Neuronal stem cell (in vitro differentiated cells): ENCODE results near the gene PLXNB1.
A peak's percentile ranks its signal among the peaks of the same experiment; 100 is the strongest.

Experiments
- DNase-seq: peaks from one replicate; pipeline ENCODE4 v3.0.0-alpha.2; 2013; ENCODE audit warnings: low spot score
- H2AFZ ChIP-seq: one replicate; pipeline ENCODE4 v1.6.1; 2013; ENCODE audit warnings: mild to moderate bottlenecking, low read length, inconsistent platforms
- H2AK5ac ChIP-seq: 2 replicates; pipeline ENCODE4 v1.6.1; 2013; ENCODE audit warnings: low read depth, mild to moderate bottlenecking, inconsistent platforms, low read length, moderate library complexity, mixed read lengths
- H2BK120ac ChIP-seq: 2 replicates; pipeline ENCODE4 v1.6.1; 2013; ENCODE audit warnings: low read depth, mild to moderate bottlenecking, inconsistent platforms, low read length, moderate library complexity, mixed read lengths
- H2BK12ac ChIP-seq: one replicate; pipeline ENCODE4 v1.6.1; 2013; ENCODE audit warnings: low read length, inconsistent platforms
- H2BK15ac ChIP-seq: 2 replicates; pipeline ENCODE4 v1.6.1; 2013; ENCODE audit warnings: mild to moderate bottlenecking, low read length, inconsistent platforms, mixed read lengths
- H2BK5ac ChIP-seq: one replicate; pipeline ENCODE4 v1.6.1; 2013; ENCODE audit warnings: inconsistent platforms, mild to moderate bottlenecking, low read length, moderate library complexity
- H3K14ac ChIP-seq: one replicate; pipeline ENCODE4 v1.6.1; 2013; ENCODE audit warnings: low read length, inconsistent platforms
- H3K18ac ChIP-seq: 2 replicates; pipeline ENCODE4 v1.6.1; 2013; ENCODE audit warnings: low read length, inconsistent platforms
- H3K23ac ChIP-seq: 2 replicates; pipeline ENCODE4 v1.6.1; 2013; ENCODE audit warnings: low read depth, mild to moderate bottlenecking, mixed read lengths, low read length, inconsistent platforms; ENCODE audit not compliant: poor library complexity
- H3K27ac ChIP-seq: replicated peaks from 3 replicates; pipeline ENCODE4 v1.5.1; 2013; ENCODE audit warnings: low read length, inconsistent platforms
- H3K27me3 ChIP-seq, 3 experiments: 2 replicates each; pipeline ENCODE4 v1.6.1; 2013; ENCODE audit warnings: low read length in 3 of 3, mild to moderate bottlenecking in 2 of 3, inconsistent platforms in 1 of 3, low read depth in 1 of 3, mixed read lengths in 1 of 3, moderate library complexity in 1 of 3; ENCODE audit not compliant: control insufficient read depth in 3 of 3, insufficient read depth in 3 of 3
- H3K36me3 ChIP-seq, 2 donors: replicated peaks in 1 of 2; 2 replicates each; pipeline ENCODE4 v1.6.1; 2013; ENCODE audit warnings: low read length in 2 of 2; ENCODE audit not compliant: control insufficient read depth in 2 of 2, insufficient read depth in 2 of 2
- H3K4ac ChIP-seq: 2 replicates; pipeline ENCODE4 v1.6.1; 2013; ENCODE audit warnings: inconsistent platforms, mild to moderate bottlenecking, low read length, moderate library complexity
- H3K4me1 ChIP-seq, 2 donors: 1 replicate in 1 of 2; 2 replicates in 1 of 2; pipeline ENCODE4 v1.6.1; 2013; ENCODE audit warnings: low read length in 2 of 2, low read depth in 1 of 2; ENCODE audit not compliant: control insufficient read depth in 2 of 2, insufficient read depth in 1 of 2
- H3K4me2 ChIP-seq: one replicate; pipeline ENCODE4 v1.6.1; 2013; ENCODE audit warnings: mild to moderate bottlenecking, low read length, inconsistent platforms; ENCODE audit not compliant: insufficient read depth, poor library complexity, severe bottlenecking
- H3K4me3 ChIP-seq, 2 donors: 2 replicates each; pipeline ENCODE4 v1.5.1; 2013; ENCODE audit warnings: low read length in 2 of 2, mild to moderate bottlenecking in 2 of 2, inconsistent platforms in 1 of 2, moderate library complexity in 1 of 2
- H3K79me1 ChIP-seq: one replicate; pipeline ENCODE4 v1.6.1; 2013; ENCODE audit warnings: low read depth, mild to moderate bottlenecking, inconsistent platforms, low read length, moderate library complexity
- H3K9ac ChIP-seq: one replicate; pipeline ENCODE4 v1.6.1; 2013; ENCODE audit warnings: mild to moderate bottlenecking, low read depth, low read length, inconsistent platforms; ENCODE audit not compliant: poor library complexity
- H3K9me3 ChIP-seq, 2 donors: replicated peaks in 1 of 2; 2 replicates each; pipeline versions ENCODE3 to v1.6.1; 2013; ENCODE audit warnings: low read length in 2 of 2, mild to moderate bottlenecking in 2 of 2, inconsistent platforms in 1 of 2, low read depth in 1 of 2, mixed read lengths in 1 of 2, moderate library complexity in 1 of 2; ENCODE audit not compliant: control insufficient read depth in 2 of 2, insufficient read depth in 1 of 2
- H4K8ac ChIP-seq: one replicate; pipeline ENCODE4 v1.6.1; 2013; ENCODE audit warnings: low read depth, mild to moderate bottlenecking, inconsistent platforms, low read length, moderate library complexity
- H4K91ac ChIP-seq: one replicate; pipeline ENCODE4 v1.6.1; 2013; ENCODE audit warnings: low read length, low read depth, mild to moderate bottlenecking, inconsistent platforms; ENCODE audit not compliant: poor library complexity
- WGBS, 2 donors: extraction: QIAGEN DNeasy Blood & Tissue Kit; methylation state at CpG; one replicate each; pipeline ENCODE4 v1.1.7; 2013; ENCODE audit warnings: missing lambda C conversion rate in 2 of 2, mixed read lengths in 1 of 2; ENCODE audit not compliant: insufficient read length in 2 of 2, insufficient replicate concordance in 1 of 2; ENCODE audit errors: extremely low coverage in 2 of 2; 5-methylcytosine and 5-hydroxymethylcytosine counted together

The PLXNB1 gene

DNA sequence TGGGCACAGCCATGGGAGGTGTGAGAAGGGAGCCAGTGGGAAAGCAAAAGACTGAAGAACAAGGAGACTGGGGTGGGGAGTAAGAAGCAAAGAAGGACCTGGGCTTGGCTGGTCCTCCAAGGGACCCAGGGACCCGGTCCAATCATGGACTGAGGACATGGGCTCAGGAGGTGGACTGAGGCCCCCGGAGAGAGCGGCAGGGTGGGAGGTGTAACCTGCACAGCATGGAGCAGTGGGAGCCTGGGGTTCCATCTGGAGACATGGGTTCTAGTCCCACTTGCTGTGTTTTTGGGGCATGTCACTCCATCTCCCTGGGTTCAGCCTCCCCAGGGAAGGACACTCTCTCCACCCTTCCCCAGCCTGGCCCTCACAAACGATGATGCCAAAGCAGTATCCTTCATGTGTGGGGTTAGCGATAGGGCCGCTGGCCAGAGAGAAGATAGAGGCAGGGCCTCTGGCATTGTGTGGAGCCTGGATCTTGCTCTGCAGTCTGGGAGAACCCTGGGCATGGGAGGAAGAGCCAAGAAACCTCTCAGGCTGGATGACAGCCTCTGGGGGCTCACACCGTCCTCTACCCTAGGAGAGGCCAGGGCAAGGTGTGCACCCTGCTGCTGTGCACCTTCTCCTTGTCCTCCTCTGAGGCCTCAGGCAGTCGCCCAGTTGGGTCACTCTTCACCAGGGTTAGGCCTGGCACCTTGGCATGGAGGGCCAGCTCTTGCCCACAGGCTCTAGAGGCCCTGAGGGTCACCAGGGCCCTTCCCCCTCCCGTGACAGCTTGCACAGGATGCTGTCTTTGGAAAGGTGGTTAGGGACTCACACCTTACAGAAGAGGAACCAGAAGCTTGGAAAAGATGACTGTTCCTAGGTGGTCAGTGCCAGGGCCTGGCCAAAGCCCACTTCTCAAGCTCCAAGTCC, 31.9 kb downstream of the PLXNB1 start:
- Histone ChIP-seq H3K4me3 (no peak overlapping the region), H2AK5ac (peak overlapping the region; percentile 32), H2BK5ac (no peak overlapping the region), H3K4me2 (no peak overlapping the region), H3K27ac (no peak overlapping the region), H4K8ac (no peak overlapping the region), H3K23ac (no peak overlapping the region), H3K4ac (no peak overlapping the region), H3K4me1 (no peaks in the 10 kb centered on the region), H2AFZ (no peak overlapping the region), H3K79me1 (peaks cover 2% of the 10 kb centered on the region), H3K14ac (peak overlapping the region; percentile 1), H3K9ac (no peak overlapping the region), H3K27me3 (no peaks in the 10 kb centered on the region), H2BK15ac (peak overlapping the region; percentile 14), H4K91ac (no peak overlapping the region), H3K36me3 (peaks cover 4 to 15% of the 10 kb centered on the region in 2 donors), H3K18ac (peak overlapping the region; percentile 63), H3K9me3 (no peaks in the 10 kb centered on the region), H2BK12ac (peak overlapping the region; percentile 63), H2BK120ac (peak overlapping the region; percentile 85)
- no CpG with 5 or more reads among the region's 9 CpGs for WGBS, 2 donors
- DNase-seq, result no peak

DNA sequence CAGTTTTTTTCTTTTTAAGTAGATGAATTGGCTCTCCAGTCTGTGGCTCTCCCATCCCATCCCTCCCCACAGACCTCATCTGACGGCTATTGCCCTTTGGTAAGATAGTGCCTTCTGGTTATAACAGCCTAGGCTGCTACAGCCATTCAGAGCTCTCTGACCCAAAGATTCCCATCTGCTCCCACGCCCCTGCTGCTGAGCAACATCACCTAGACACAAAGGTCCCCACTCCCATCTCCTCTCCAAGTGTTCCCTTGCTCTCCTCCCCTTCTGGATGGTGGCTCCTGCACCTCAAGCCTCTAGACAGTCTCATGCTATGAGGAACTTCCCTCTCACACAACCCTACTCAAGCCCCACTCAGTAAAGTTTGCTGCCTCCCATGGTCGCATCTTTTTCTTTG, 34.2 kb downstream of the PLXNB1 start:
- Histone ChIP-seq H3K4me3 (no peak overlapping the region), H3K4me2 (no peak overlapping the region), H3K23ac (no peak overlapping the region), H4K8ac (no peak overlapping the region), H3K4me1 (no peaks in the 10 kb centered on the region), H2BK12ac (no peak overlapping the region), H3K79me1 (peaks cover 2% of the 10 kb centered on the region), H3K27ac (no peak overlapping the region), H3K4ac (no peak overlapping the region), H3K9ac (peak overlapping the region; percentile 60), H3K18ac (no peak overlapping the region), H2AFZ (no peak overlapping the region), H2BK5ac (no peak overlapping the region), H3K36me3 (peaks cover 0 to 3% of the 10 kb centered on the region in 2 donors), H2BK120ac (no peak overlapping the region), H3K27me3 (no peaks in the 10 kb centered on the region), H3K14ac (no peak overlapping the region), H3K9me3 (no peaks in the 10 kb centered on the region), H2AK5ac (no peak overlapping the region), H2BK15ac (no peak overlapping the region), H4K91ac (no peak overlapping the region)
- no peak for DNase-seq
- WGBS, 2 donors, result no CpG with 5 or more reads among the region's 3 CpGs

DNA sequence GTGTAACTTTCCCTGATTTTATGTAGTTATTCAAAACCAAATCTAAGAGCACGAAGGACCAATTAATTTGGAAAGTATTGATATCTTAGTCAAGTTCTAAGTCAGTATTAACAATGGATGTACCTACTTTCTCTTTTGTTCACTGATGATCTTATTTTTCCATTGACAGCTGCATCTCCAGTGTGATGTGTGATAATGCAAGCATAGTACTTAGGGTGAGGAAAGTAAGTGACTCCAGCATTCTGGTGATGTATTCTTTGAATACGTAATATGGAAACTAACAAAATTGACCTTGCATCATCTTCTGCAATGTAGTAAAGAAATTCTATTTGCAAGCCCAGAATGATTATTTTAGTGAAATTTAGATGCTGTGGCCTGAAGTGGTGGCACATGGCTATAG, 35.5 kb downstream of the PLXNB1 start:
- Histone ChIP-seq H2BK15ac (no peak overlapping the region), H3K14ac (no peak overlapping the region), H2BK5ac (no peak overlapping the region), H3K4ac (no peak overlapping the region), H2AFZ (no peak overlapping the region), H3K27me3 (no peaks in the 10 kb centered on the region), H3K36me3 (no peaks in the 10 kb centered on the region), H3K9ac (no peak overlapping the region), H4K8ac (no peak overlapping the region), H3K4me2 (no peak overlapping the region), H2AK5ac (no peak overlapping the region), H3K27ac (no peak overlapping the region), H3K23ac (no peak overlapping the region), H2BK12ac (no peak overlapping the region), H3K4me1 (no peaks in the 10 kb centered on the region), H3K18ac (no peak overlapping the region), H3K9me3 (no peaks in the 10 kb centered on the region), H4K91ac (no peak overlapping the region), H3K4me3 (no peak overlapping the region), H3K79me1 (peaks cover 2% of the 10 kb centered on the region), H2BK120ac (no peak overlapping the region)
- DNase-seq, result no peak
- WGBS, 2 donors, result no CpG with 5 or more reads among the region's 2 CpGs

DNA sequence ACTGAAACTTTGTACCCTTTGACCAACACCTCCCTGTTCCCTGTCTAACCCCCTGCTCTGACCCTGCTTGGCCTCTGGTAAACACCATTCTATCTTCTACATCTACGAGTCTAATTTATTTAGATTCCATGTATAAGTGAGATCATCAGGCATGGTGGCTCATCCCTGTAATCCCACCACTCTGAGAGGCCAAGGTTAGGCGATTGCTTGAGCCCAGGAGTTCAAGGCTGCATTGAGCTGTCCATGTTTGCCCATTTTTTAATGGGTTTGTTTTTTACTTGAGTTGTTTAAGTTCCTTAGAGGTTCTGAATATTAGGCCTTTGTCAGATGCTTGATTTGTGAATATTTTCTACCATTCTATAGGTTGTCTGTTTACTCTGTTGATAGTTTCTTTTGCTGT, 40.9 kb downstream of the PLXNB1 start:
- Histone ChIP-seq H2AFZ (no peak overlapping the region), H3K4me1 (no peaks in the 10 kb centered on the region), H2BK5ac (no peak overlapping the region), H3K4me2 (no peak overlapping the region), H3K14ac (no peak overlapping the region), H2BK12ac (no peak overlapping the region), H2AK5ac (no peak overlapping the region), H3K36me3 (no peaks in the 10 kb centered on the region), H4K91ac (no peak overlapping the region), H3K9me3 (no peaks in the 10 kb centered on the region), H3K9ac (no peak overlapping the region), H4K8ac (no peak overlapping the region), H3K79me1 (no peaks in the 10 kb centered on the region), H3K18ac (no peak overlapping the region), H3K27ac (no peak overlapping the region), H2BK120ac (no peak overlapping the region), H3K4me3 (no peak overlapping the region), H2BK15ac (no peak overlapping the region), H3K23ac (no peak overlapping the region), H3K27me3 (peaks cover 0 to 16% (median 0%) of the 10 kb centered on the region in 3 experiments), H3K4ac (no peak overlapping the region)
- no peak for DNase-seq
- WGBS, 2 donors, result no CpG with 5 or more reads among the region's 2 CpGs
